Activated CD4-positive, alpha-beta memory T cell treated with anti-CD3 and anti-CD28 coated beads, Interleukin-2, amount 10 ng/mL, durations not matched to agents 7 days and 5 days (primary cell): ENCODE measurements around the gene SLC2A4RG. TPM values are rescaled to one million over a fixed set of nuclear protein-coding genes. Genes with fewer than 3 reads are reported as not detected.

Experiments
- CTCF ChIA-PET: fragments of 350-600 bp; sonication (Branson Sonifier 250); formaldehyde crosslinking; loops from one replicate; lab custom pipeline; 2021; ENCODE audit warnings: antibody characterized with exemption, inconsistent platforms; lab: Charles Lee
- POLR2A ChIA-PET: fragments of 350-600 bp; sonication (Branson Sonifier 250); formaldehyde crosslinking; loops from one replicate; lab custom pipeline; 2021; ENCODE audit warnings: antibody characterized with exemption; lab: Charles Lee
- DNase-seq: peaks from one replicate; pipeline ENCODE4 v3.0.0-alpha.2; 2020
- H3K27ac Mint-ChIP-seq: one replicate; pipeline ENCODE4 v1.8.0; 2021; ENCODE audit warnings: mild to moderate bottlenecking, mixed read lengths
- H3K27me3 Mint-ChIP-seq: one replicate; pipeline ENCODE4 v1.8.0; 2021; ENCODE audit warnings: mixed read lengths
- H3K36me3 Mint-ChIP-seq: one replicate; pipeline ENCODE4 v1.8.0; 2021; ENCODE audit warnings: low read depth, mixed read lengths
- H3K4me1 Mint-ChIP-seq: one replicate; pipeline ENCODE4 v1.8.0; 2021; ENCODE audit warnings: mixed read lengths
- H3K4me3 Mint-ChIP-seq: one replicate; pipeline ENCODE4 v1.8.0; 2021; ENCODE audit warnings: mild to moderate bottlenecking, mixed read lengths
- H3K9me3 Mint-ChIP-seq: one replicate; pipeline ENCODE4 v1.8.0; 2021; ENCODE audit warnings: mixed read lengths
- total RNA-seq, 2 experiments: library from RNA; stranded (reverse); gene quantifications; one replicate each; pipeline ENCODE4 v1.2.3, GENCODE V29; 2021

SLC2A4RG gene
- total RNA-seq, 2 experiments from 2014 or later: 88.3 to 90.4 TPM

GRCh38 chr20:63787302-63787701 is 47.7 kb downstream of the SLC2A4RG start:
- H3K4me1 Mint-ChIP-seq: peaks cover 10% of the 10 kb centered on the region
- ChIA-PET POLR2A (no interaction called here), CTCF (interaction anchor here (1.1 to 2.0 kb wide), 6 partner anchors 14 to 333 kb away, joined by 3 to 7 read pairs (median 6); partner anchors contain the start of genes PTK6 and TPD52L2)
- H3K4me3 Mint-ChIP-seq: no peak overlapping the region
- H3K9me3 Mint-ChIP-seq: no peaks in the 10 kb centered on the region
- H3K27me3 Mint-ChIP-seq: peaks cover 5% of the 10 kb centered on the region
- H3K36me3 Mint-ChIP-seq: no peaks in the 10 kb centered on the region
- H3K27ac Mint-ChIP-seq: no peak overlapping the region
- no peak for DNase-seq

GRCh38 chr20:63787749-63788148 is 48.2 kb downstream of the SLC2A4RG start:
- no peak for DNase-seq
- H3K27ac Mint-ChIP-seq: no peak overlapping the region
- ChIA-PET CTCF (no interaction called here), POLR2A (no interaction called here)
- H3K27me3 Mint-ChIP-seq: peaks cover 5% of the 10 kb centered on the region
- peaks cover 5% of the 10 kb centered on the region for H3K4me1 Mint-ChIP-seq
- H3K9me3 Mint-ChIP-seq: no peaks in the 10 kb centered on the region
- H3K36me3 Mint-ChIP-seq: no peaks in the 10 kb centered on the region
- no peak overlapping the region for H3K4me3 Mint-ChIP-seq

DNA sequence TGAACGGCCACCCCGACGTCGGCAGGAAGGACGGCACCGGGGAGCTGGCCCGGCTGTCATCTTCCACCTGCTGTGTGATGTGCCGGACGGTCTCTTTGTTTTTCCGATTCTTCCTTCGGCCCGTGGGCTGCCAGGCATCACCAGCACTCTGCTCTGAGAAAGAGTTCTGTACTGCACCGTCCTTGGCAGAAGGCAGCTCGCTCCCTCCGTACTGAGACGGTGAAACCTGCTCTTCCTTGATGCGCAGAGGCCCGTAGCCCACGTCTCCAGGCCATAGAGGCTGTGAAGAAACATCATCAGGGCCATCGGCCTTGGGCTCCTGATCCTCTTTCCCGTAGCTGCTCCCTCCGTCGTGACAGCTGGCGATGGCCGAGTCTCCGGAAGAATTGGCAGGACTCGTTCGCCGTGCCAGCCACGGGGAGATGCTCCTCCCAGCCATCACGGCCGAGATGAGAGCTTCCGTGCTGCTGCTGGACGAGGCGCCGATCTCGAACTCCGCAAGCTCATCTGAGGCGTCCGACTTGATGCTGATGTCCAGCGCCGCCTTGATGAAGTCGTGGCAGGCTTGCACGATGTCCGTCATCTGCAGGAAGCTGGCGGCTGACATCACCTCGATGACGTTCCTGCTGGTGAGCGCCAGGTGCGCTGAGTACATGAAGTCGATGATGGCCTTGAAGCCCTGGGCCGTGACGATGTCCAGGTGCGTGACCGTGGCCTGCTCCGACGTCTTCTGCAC is 50.4 kb downstream of the SLC2A4RG start:
- H3K9me3 Mint-ChIP-seq: no peaks in the 10 kb centered on the region
- ChIA-PET POLR2A (no interaction called here), CTCF (no interaction called here)
- H3K36me3 Mint-ChIP-seq: no peaks in the 10 kb centered on the region
- H3K4me1 Mint-ChIP-seq: peaks cover 5% of the 10 kb centered on the region
- no peak overlapping the region for H3K27ac Mint-ChIP-seq
- H3K27me3 Mint-ChIP-seq: peaks cover 15% of the 10 kb centered on the region
- DNase-seq: no peak
- no peak overlapping the region for H3K4me3 Mint-ChIP-seq

- CTCF ChIA-PET: no interaction called here
- H3K9me3 Mint-ChIP-seq: no peaks in the 10 kb centered on the region
- no peak overlapping the region for H3K4me3 Mint-ChIP-seq
- peaks cover 19% of the 10 kb centered on the region for H3K27me3 Mint-ChIP-seq
- no peaks in the 10 kb centered on the region for H3K36me3 Mint-ChIP-seq
- DNase-seq: no peak
- POLR2A ChIA-PET: no interaction called here
- H3K27ac Mint-ChIP-seq: no peak overlapping the region
- peaks cover 5% of the 10 kb centered on the region for H3K4me1 Mint-ChIP-seq
These were observed 51.1 kb downstream of the SLC2A4RG start for GRCh38 chr20:63790572-63791168.

GRCh38 chr20:63791497-63792156 is 52.1 kb downstream of the SLC2A4RG start:
- DNase-seq: no peak
- CTCF ChIA-PET: no interaction called here
- H3K4me1 Mint-ChIP-seq: peaks cover 4% of the 10 kb centered on the region
- no peaks in the 10 kb centered on the region for H3K9me3 Mint-ChIP-seq
- no peaks in the 10 kb centered on the region for H3K36me3 Mint-ChIP-seq
- no peak overlapping the region for H3K27ac Mint-ChIP-seq
- H3K27me3 Mint-ChIP-seq: peaks cover 25% of the 10 kb centered on the region
- POLR2A ChIA-PET: no interaction called here
- H3K4me3 Mint-ChIP-seq: no peak overlapping the region

DNA sequence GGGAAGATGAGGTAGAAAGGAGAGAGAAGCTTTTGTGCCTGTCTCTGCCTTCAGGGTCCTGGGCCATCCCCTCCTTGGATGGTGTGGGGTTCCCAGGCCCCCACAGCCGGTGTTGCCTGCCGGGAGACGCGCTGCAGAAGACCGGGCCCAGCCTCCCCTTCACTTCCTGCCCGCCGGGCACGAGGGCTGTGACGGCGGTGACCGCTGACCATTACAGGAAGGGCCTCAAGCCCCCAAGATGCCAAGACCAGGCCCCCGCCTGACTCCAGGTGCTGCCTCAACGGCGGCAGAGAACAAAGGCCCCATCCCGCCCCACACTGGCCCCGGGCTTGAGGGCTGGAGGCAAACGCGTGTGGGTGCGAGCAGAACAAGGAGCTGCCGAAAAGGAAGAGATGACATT is 53.3 kb downstream of the SLC2A4RG start:
- H3K9me3 Mint-ChIP-seq: no peaks in the 10 kb centered on the region
- peaks cover 9% of the 10 kb centered on the region for H3K4me1 Mint-ChIP-seq
- peaks cover 26% of the 10 kb centered on the region for H3K27me3 Mint-ChIP-seq
- no peaks in the 10 kb centered on the region for H3K36me3 Mint-ChIP-seq
- no peak overlapping the region for H3K4me3 Mint-ChIP-seq
- no peak overlapping the region for H3K27ac Mint-ChIP-seq
- ChIA-PET POLR2A (no interaction called here), CTCF (interaction anchor here (0.8 kb wide), 1 partner anchor 85 kb away, joined by 3 read pairs; the partner anchor contains the start of genes ARFRP1 and ZGPAT)
- no peak for DNase-seq

Other genes starting within 250 kb of the SLC2A4RG start
- gene EEF1A2, start 240.7 kb upstream of the SLC2A4RG start, total RNA-seq: 1 to 10 TPM; 2.0 to 2.6 TPM
- 100 to 1,000 TPM; 228 to 232 TPM for gene PPDPF, start 219.0 kb upstream of the SLC2A4RG start, total RNA-seq
- 1 to 10 TPM; 2.1 to 2.3 TPM for gene PTK6, start 202.4 kb upstream of the SLC2A4RG start, total RNA-seq
- gene SRMS, start 192.0 kb upstream of the SLC2A4RG start, total RNA-seq: not detected
- under 1 TPM; 0.20 to 0.30 TPM for gene FNDC11, start 185.6 kb upstream of the SLC2A4RG start, total RNA-seq
- gene HELZ2, start 165.5 kb upstream of the SLC2A4RG start, total RNA-seq: 100 to 1,000 TPM; 202 to 208 TPM
- 10 to 100 TPM; 17.9 to 18.5 TPM for gene GMEB2, start 112.7 kb upstream of the SLC2A4RG start, total RNA-seq
- 10 to 100 TPM; 20.9 to 23.8 TPM for gene STMN3, start 86.4 kb upstream of the SLC2A4RG start, total RNA-seq
- 10 to 100 TPM; 29.2 to 30.0 TPM for gene RTEL1, start 81.5 kb upstream of the SLC2A4RG start, total RNA-seq
- not detected for gene TNFRSF6B, start 43.1 kb upstream of the SLC2A4RG start, total RNA-seq
- gene ARFRP1, start 31.8 kb upstream of the SLC2A4RG start, total RNA-seq: 10 to 100 TPM; 52.9 to 53.4 TPM
- gene ZGPAT, start 31.7 kb upstream of the SLC2A4RG start, total RNA-seq: 10 to 100 TPM; 41.6 to 42.8 TPM
- gene LIME1, start 3.1 kb upstream of the SLC2A4RG start, total RNA-seq: 100 to 1,000 TPM; 181 to 186 TPM
- gene ZBTB46, start 91.5 kb downstream of the SLC2A4RG start, total RNA-seq: under 1 TPM; 0.53 to 0.65 TPM
- not detected for gene ABHD16B, start 121.7 kb downstream of the SLC2A4RG start, total RNA-seq
- gene TPD52L2, start 125.5 kb downstream of the SLC2A4RG start, total RNA-seq: 10 to 100 TPM; 48.2 to 48.7 TPM
- 10 to 100 TPM; 58.6 to 59.7 TPM for gene DNAJC5, start 155.3 kb downstream of the SLC2A4RG start, total RNA-seq
- 10 to 100 TPM; 36.3 to 36.6 TPM for gene UCKL1, start 216.6 kb downstream of the SLC2A4RG start, total RNA-seq
- gene ZNF512B, start 230.2 kb downstream of the SLC2A4RG start, total RNA-seq: 10 to 100 TPM; 16.5 to 16.7 TPM
- 10 to 100 TPM; 18.3 to 21.0 TPM for gene SAMD10, start 239.9 kb downstream of the SLC2A4RG start, total RNA-seq
- gene PRPF6, start 241.4 kb downstream of the SLC2A4RG start, total RNA-seq: 10 to 100 TPM; 58.4 to 60.4 TPM